ENCODE results near the gene TEX13D. TPM values are rescaled to one million over a fixed set of nuclear protein-coding genes. Genes with fewer than 3 reads are reported as not detected.

TEX13D gene
- total RNA-seq, 6 donors from 2014 or later: not detected

GRCh38 chrX:124342174-124342867 lies 9.9 kb downstream of the TEX13D start:
- Histone ChIP-seq H3K27ac (no peak overlapping the region), H3K36me3 (no peaks in the 10 kb centered on the region), H3K9me3 (no peaks in the 10 kb centered on the region), H3K27me3 (no peaks in the 10 kb centered on the region), H3K4me1 (no peaks in the 10 kb centered on the region), H3K4me3 (no peak overlapping the region)
- 68 to 73% methylated on average over 7 of the region's 7 CpGs for WGBS, 2 donors
- DNase-seq (no peak), ATAC-seq (ENCODE audit: low FRiP score in 2 of 2) (no peak)
- TF ChIP-seq EP300 (IDR thresholded peaks at IDR 0.05): no peak
- no peak for TF ChIP-seq POLR2A (IDR thresholded peaks at IDR 0.05)
- TF ChIP-seq, protein P1, sequence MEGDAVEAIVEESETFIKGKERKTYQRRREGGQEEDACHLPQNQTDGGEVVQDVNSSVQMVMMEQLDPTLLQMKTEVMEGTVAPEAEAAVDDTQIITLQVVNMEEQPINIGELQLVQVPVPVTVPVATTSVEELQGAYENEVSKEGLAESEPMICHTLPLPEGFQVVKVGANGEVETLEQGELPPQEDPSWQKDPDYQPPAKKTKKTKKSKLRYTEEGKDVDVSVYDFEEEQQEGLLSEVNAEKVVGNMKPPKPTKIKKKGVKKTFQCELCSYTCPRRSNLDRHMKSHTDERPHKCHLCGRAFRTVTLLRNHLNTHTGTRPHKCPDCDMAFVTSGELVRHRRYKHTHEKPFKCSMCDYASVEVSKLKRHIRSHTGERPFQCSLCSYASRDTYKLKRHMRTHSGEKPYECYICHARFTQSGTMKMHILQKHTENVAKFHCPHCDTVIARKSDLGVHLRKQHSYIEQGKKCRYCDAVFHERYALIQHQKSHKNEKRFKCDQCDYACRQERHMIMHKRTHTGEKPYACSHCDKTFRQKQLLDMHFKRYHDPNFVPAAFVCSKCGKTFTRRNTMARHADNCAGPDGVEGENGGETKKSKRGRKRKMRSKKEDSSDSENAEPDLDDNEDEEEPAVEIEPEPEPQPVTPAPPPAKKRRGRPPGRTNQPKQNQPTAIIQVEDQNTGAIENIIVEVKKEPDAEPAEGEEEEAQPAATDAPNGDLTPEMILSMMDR (IDR thresholded peaks at IDR 0.05): no peak
- no peak for TF ChIP-seq POLR2AphosphoS5 (IDR thresholded peaks at IDR 0.05)

GRCh38 chrX:124343016-124343415 lies 10.6 kb downstream of the TEX13D start:
- no peaks in the 10 kb centered on the region for H3K27me3 ChIP-seq
- H3K27ac ChIP-seq: no peak overlapping the region
- no peak for ATAC-seq (ENCODE audit: low FRiP score in 2 of 2)
- TF ChIP-seq EP300 (IDR thresholded peaks at IDR 0.05) (no peak), POLR2AphosphoS5 (IDR thresholded peaks at IDR 0.05) (no peak), POLR2A (IDR thresholded peaks at IDR 0.05) (no peak)
- TF ChIP-seq, protein P1 (IDR thresholded peaks at IDR 0.05): no peak
- DNase-seq: no peak
- no peak overlapping the region for H3K4me3 ChIP-seq
- no peaks in the 10 kb centered on the region for H3K36me3 ChIP-seq
- H3K9me3 ChIP-seq: no peaks in the 10 kb centered on the region
- H3K4me1 ChIP-seq: no peaks in the 10 kb centered on the region

DNA sequence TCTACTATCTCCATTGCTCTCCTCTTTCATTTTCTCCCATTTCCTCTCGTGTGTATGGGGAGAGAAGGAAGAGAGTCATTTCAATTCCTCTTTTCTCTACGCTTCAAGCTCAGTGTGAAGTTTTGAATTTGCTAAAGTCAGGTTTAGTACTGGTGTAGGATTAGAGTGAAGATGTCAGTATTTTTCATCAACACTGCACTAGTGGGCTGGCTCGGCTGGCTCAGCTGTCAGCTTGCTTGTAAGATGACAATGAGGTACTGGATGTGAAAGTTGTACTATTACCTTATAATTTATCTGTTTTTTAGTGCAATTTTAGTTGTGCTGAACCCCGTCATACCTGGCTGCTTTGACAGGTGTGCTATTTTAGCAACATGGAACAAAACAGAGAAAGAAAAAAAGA lies 11.8 kb downstream of the TEX13D start:
- WGBS, 2 donors: 69 to 85% methylated on average over 4 of the region's 4 CpGs
- no peaks in the 10 kb centered on the region for H3K36me3 ChIP-seq

GRCh38 chrX:124346117-124346876 lies 13.8 kb downstream of the TEX13D start, which contains the start of gene SH2D1A:
Gene SH2D1A (plus strand): TSS chrX:124346563. CDS start chrX:124346643, 80 bp downstream.
- Histone ChIP-seq H3K27ac (peak within 1 kb of the TSS in 2 of 4 donors; percentile 36 to 71), H3K9me3 (no peaks in the 10 kb centered on the region), H3K4me1 (no peaks in the 10 kb centered on the region), H3K4me3 (peak within 1 kb of the TSS in 3 of 4 donors; percentile 5 to 19 (median 17)), H3K36me3 (no peaks in the 10 kb centered on the region), H3K27me3 (no peaks in the 10 kb centered on the region)
- no peak for TF ChIP-seq POLR2AphosphoS5 (IDR thresholded peaks at IDR 0.05)
- no peak for TF ChIP-seq EP300 (IDR thresholded peaks at IDR 0.05)
- TF ChIP-seq, protein P1 (IDR thresholded peaks at IDR 0.05): no peak
- TF ChIP-seq POLR2A (IDR thresholded peaks at IDR 0.05): peak in 1 of 4 donors; percentile 54
- peak in 1 of 2 donors; percentile 27 for DNase-seq
- WGBS, 2 donors: 77 to 91% methylated on average over 6 to 19 of the region's 19 CpGs
- ATAC-seq (ENCODE audit: low FRiP score in 2 of 2): no peak

More for the DNA sequence above, 11.8 kb downstream of the TEX13D start:
- Histone ChIP-seq H3K4me1 (no peaks in the 10 kb centered on the region), H3K27me3 (no peaks in the 10 kb centered on the region), H3K27ac (no peak overlapping the region), H3K9me3 (no peaks in the 10 kb centered on the region), H3K4me3 (no peak overlapping the region)
- ATAC-seq (ENCODE audit: low FRiP score in 2 of 2) (no peak), DNase-seq (no peak)
- TF ChIP-seq, protein P1 (IDR thresholded peaks at IDR 0.05): no peak
- no peak for TF ChIP-seq EP300 (IDR thresholded peaks at IDR 0.05)
- no peak for TF ChIP-seq POLR2AphosphoS5 (IDR thresholded peaks at IDR 0.05)
- TF ChIP-seq POLR2A (IDR thresholded peaks at IDR 0.05): no peak
